Panc1 (cell line): ENCODE data around the gene IL10RB.

Experiments used
- POLR2AphosphoS5 ChIP-seq: IDR thresholded peaks from 2 replicates; pipeline ENCODE4 v1.6.1; 2012; ENCODE audit warnings: mild to moderate bottlenecking, low read depth, low read length, moderate library complexity
- TF ChIP-seq, protein P1 (sequence below): fragments of 450-650 bp; IDR thresholded peaks from 2 replicates; pipeline ENCODE4 v1.5.1; 2017; ENCODE audit warnings: mild to moderate bottlenecking

DNA sequence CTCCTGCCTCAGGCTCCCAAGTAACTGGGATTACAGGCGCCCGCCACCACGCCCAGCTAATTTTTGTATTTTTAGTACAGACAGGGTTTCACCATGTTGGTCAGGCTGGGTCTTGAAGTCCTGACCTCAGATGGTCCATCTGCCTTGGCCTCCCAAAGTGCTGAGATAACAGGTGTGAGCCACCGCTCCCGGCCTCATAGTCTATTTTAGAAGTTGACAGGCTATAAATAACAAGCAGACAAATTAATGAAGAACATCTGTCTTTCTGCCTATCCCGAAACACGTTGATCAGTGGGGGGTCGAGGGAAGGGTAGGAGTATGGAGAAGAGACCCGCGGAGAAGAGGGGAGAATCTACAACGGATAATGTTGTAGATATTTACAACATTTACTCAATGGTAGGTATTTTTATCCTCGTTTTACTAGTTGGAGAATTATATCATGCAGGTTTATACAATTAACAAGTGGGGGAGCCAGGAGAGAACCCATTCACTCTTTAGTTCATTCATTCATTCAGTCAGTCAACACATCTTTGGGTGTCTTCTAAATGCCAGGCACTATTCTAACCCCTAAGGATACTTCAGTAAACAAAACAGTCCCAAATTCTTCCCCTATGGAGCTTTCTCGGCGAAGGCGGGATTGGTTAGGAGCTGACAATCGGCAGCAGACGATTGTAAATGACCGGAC, 36.9 kb upstream of the IL10RB start:
- TF ChIP-seq, protein P1, sequence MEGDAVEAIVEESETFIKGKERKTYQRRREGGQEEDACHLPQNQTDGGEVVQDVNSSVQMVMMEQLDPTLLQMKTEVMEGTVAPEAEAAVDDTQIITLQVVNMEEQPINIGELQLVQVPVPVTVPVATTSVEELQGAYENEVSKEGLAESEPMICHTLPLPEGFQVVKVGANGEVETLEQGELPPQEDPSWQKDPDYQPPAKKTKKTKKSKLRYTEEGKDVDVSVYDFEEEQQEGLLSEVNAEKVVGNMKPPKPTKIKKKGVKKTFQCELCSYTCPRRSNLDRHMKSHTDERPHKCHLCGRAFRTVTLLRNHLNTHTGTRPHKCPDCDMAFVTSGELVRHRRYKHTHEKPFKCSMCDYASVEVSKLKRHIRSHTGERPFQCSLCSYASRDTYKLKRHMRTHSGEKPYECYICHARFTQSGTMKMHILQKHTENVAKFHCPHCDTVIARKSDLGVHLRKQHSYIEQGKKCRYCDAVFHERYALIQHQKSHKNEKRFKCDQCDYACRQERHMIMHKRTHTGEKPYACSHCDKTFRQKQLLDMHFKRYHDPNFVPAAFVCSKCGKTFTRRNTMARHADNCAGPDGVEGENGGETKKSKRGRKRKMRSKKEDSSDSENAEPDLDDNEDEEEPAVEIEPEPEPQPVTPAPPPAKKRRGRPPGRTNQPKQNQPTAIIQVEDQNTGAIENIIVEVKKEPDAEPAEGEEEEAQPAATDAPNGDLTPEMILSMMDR, result no peak
- TF ChIP-seq POLR2AphosphoS5, result no peak
